ENCODE measurements around the gene KLF2.

Gene KLF2

GRCh38 chr19:16371540-16371986 is 46.9 kb downstream of the KLF2 start:
- TF ChIP-seq GATA3 (IDR thresholded peaks at IDR 0.05; ENCODE audit: low read depth, low read length) = no peak
- TF ChIP-seq GATA2 (IDR thresholded peaks at IDR 0.05; ENCODE audit: low read depth, low read length) = no peak

GRCh38 chr19:16372065-16372915 is 47.7 kb downstream of the KLF2 start:
- TF ChIP-seq GATA2 (IDR thresholded peaks at IDR 0.05; ENCODE audit: low read depth, low read length) (no peak), GATA3 (IDR thresholded peaks at IDR 0.05; ENCODE audit: low read depth, low read length) (no peak)

- no peak for TF ChIP-seq GATA2 (IDR thresholded peaks at IDR 0.05; ENCODE audit: low read depth, low read length)
- no peak for TF ChIP-seq GATA3 (IDR thresholded peaks at IDR 0.05; ENCODE audit: low read depth, low read length)
Measured at GRCh38 chr19:16373079-16373478, 48.5 kb downstream of the KLF2 start.

DNA sequence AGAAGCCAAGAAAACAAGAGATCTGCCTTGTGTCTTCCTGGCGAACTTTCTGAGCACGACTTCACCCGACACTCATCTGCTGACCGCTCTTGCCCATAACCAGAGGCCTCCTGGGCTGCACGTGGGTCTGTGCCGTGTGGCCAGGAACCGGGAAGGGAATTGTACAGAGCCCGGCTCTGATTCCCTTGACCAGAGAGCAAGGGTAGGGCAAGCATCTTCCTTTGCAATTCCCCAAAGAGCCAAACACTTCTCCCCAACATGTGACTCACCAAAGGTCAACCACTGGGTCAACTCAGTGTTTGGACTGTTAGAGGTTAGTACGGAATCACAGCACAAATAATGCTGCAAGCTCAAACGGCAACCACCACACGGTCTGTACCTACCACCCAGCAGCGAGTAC is 48.9 kb downstream of the KLF2 start:
- TF ChIP-seq GATA3 (IDR thresholded peaks at IDR 0.05; ENCODE audit: low read depth, low read length) (no peak), GATA2 (IDR thresholded peaks at IDR 0.05; ENCODE audit: low read depth, low read length) (no peak)

DNA sequence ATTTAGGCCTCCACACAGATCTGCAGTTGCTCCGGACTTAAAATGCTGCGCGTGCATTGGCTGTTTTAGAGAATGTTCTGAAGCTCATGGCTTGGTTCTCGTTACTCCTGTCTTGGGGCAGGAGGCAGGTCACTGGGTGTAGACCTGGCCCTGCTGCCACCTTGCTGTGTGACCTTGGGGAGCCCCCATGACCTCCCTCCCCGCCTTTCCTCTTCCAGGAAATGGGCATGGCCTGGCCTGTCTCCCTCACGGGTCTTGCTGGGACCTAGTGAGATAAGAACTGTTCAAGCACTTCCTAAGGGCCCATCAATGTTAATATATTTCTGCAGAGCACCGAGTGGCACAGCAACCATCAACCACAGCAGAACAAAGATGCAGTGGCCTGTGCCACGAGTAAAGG is 49.4 kb downstream of the KLF2 start:
- TF ChIP-seq GATA3 (IDR thresholded peaks at IDR 0.05; ENCODE audit: low read depth, low read length) = no peak
- no peak for TF ChIP-seq GATA2 (IDR thresholded peaks at IDR 0.05; ENCODE audit: low read depth, low read length)

- TF ChIP-seq GATA3 (IDR thresholded peaks at IDR 0.05; ENCODE audit: low read depth, low read length) (no peak), GATA2 (IDR thresholded peaks at IDR 0.05; ENCODE audit: low read depth, low read length) (no peak)
Measured at GRCh38 chr19:16374436-16374835, 49.8 kb downstream of the KLF2 start.

DNA sequence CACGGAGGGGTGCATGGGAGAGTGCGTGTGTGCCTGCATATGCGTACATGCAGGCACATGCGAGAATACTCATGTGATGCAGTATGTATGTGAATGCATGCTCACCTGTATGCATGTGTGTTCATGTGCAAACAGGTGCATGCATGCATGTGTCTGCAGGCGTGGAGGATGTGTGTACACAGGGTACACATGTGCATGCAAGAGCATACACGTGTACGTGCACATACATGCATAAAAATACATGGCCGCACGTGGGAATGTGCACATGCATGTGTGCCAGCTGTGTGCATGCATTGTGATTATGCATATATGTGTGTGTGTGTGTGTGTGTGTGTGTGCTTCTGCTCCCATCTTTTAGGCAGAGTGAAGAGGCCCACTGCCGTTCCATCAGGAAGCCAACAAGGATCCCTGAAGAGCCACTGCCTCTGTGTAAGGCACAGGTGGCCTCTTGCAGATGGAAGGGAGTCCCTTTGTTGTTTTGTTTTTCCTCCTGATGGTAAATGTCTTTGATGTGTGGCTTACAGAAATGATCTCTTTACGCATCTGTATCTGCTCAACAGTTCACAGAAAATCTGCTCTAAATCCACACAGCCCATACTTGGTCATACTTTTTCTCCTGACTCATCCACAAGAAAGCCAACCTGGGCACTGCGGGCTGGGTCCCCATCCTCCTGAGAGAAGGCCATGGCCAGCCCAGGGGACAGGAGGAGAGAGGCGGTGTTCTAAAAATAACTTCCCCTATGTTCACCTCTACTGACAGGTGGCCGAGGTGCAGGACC is 50.7 kb downstream of the KLF2 start:
- TF ChIP-seq GATA3 (IDR thresholded peaks at IDR 0.05; ENCODE audit: low read depth, low read length) (no peak), GATA2 (IDR thresholded peaks at IDR 0.05; ENCODE audit: low read depth, low read length) (no peak)

DNA sequence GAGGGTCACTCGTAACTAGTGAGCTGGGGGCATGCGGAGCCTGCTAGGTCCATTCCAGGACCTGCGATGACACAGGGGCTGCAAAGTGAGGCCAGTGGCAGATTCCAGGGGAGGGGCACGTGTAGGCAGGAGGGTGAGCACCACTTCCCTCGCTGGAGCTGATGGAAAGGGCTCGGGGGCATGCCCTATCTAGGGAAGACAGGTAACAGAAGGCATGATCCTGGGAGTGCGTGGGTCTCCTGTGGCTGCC is 51.2 kb downstream of the KLF2 start:
- no peak for TF ChIP-seq GATA2 (IDR thresholded peaks at IDR 0.05; ENCODE audit: low read depth, low read length)
- no peak for TF ChIP-seq GATA3 (IDR thresholded peaks at IDR 0.05; ENCODE audit: low read depth, low read length)

GRCh38 chr19:16376241-16376640 is 51.6 kb downstream of the KLF2 start:
- TF ChIP-seq GATA2 (IDR thresholded peaks at IDR 0.05; ENCODE audit: low read depth, low read length) = no peak
- TF ChIP-seq GATA3 (IDR thresholded peaks at IDR 0.05; ENCODE audit: low read depth, low read length) = no peak

- TF ChIP-seq GATA2 (IDR thresholded peaks at IDR 0.05; ENCODE audit: low read depth, low read length) (no peak), GATA3 (IDR thresholded peaks at IDR 0.05; ENCODE audit: low read depth, low read length) (no peak)
Measured at GRCh38 chr19:16376649-16377048, 52.0 kb downstream of the KLF2 start.

- TF ChIP-seq GATA3 (IDR thresholded peaks at IDR 0.05; ENCODE audit: low read depth, low read length) = no peak
- TF ChIP-seq GATA2 (IDR thresholded peaks at IDR 0.05; ENCODE audit: low read depth, low read length) = no peak
Measured at GRCh38 chr19:16377521-16377920, 52.9 kb downstream of the KLF2 start.
